ENCODE measurements around the gene RABGGTA. TPM values are rescaled to one million over a fixed set of nuclear protein-coding genes. Genes with fewer than 3 reads are reported as not detected.
"Not testable (repeated sequence)": the region's sequence is repeated elsewhere in the genome, so short reads cannot be mapped to it uniquely, and the experiment has no call there.

Gene RABGGTA
- total and polyA plus RNA-seq, 9 of the 15 experiments (the other 6 are each of a cell fraction or from before 2014, with no cell fraction given): 4.5 to 24.2 (median 15.5) TPM

GRCh38 chr14:24246765-24247212 is 24.6 kb downstream of the RABGGTA start:
- H3K36me3 ChIP-seq (ENCODE audit: control insufficient read depth, insufficient read depth, low read length): no peaks in the 10 kb centered on the region; the same call in 2 of the 3 replicates
- H3K9me3 ChIP-seq (replicated peaks; ENCODE audit: control insufficient read depth, insufficient read depth, low read depth, low read length): no peaks in the 10 kb centered on the region
- H2AFZ ChIP-seq (ENCODE audit: low read depth, low read length): no peak overlapping the region
- H4K20me1 ChIP-seq (replicated peaks; ENCODE audit: control insufficient read depth, insufficient read depth, low read length): no peaks in the 10 kb centered on the region; the same call in 1 of the 2 replicates
- ATAC-seq (no peak), DNase-seq (ENCODE audit: extremely low read depth in 1 of 4, low spot score in 3 of 4) (no peak), FAIRE-seq (no peak)
- intact Hi-C loops (cut with micrococcal nuclease) (no loop called here), in situ Hi-C loops (cut with MboI) (loop anchor here (10.0 kb wide), 1 partner anchor 188 kb away; no protein-coding TSS in a partner anchor)
- H3K4me3 ChIP-seq: no peak overlapping the region
- H3K4me2 ChIP-seq (ENCODE audit: insufficient read depth, low read length): no peak overlapping the region
- peaks cover 3% of the 10 kb centered on the region; the same call in 2 of the 3 replicates for H3K79me2 ChIP-seq (ENCODE audit: control insufficient read depth, insufficient read depth, low read length)
- BruUV-seq (replicated peaks): no TSS peak
- H3K4me1 ChIP-seq (replicated peaks in 1 of 2; ENCODE audit: control insufficient read depth in 2 of 2, insufficient read depth in 2 of 2, low read length in 2 of 2): peaks cover 9 to 10% of the 10 kb centered on the region in 2 experiments; a peak in 4 of 5 replicates
- H3K27me3 ChIP-seq (ENCODE audit: control insufficient read depth in 2 of 2, insufficient read depth in 2 of 2, low read length in 2 of 2): no peaks in the 10 kb centered on the region
- ChIA-PET POLR2A (interaction anchor here (0.9 to 1.1 kb wide), 2 partner anchors 17 to 25 kb away, joined by 3 to 5 read pairs; partner anchors contain the start of gene RABGGTA), CTCF (ENCODE audit: low intra/inter-chr PET ratio) (interaction anchor here (0.6 kb wide), 1 partner anchor 84 kb away, joined by 4 read pairs; no protein-coding TSS in a partner anchor)
- H3K27ac ChIP-seq (ENCODE audit: extremely low read depth, low read depth, low read length): no peak overlapping the region
- H3K9me1 ChIP-seq (ENCODE audit: control insufficient read depth, insufficient read depth, low read length): no peaks in the 10 kb centered on the region
- no peak overlapping the region for H3K9ac ChIP-seq (ENCODE audit: insufficient read depth in 1 of 2, low read depth in 2 of 2, low read length in 2 of 2)
- TF ChIP-seq CEBPG (CRISPR knock-in tag; IDR thresholded peaks at IDR 0.05) (no peak), CEBPG (tag; conservative IDR thresholded peaks at IDR 0.05 in 1 of 2, IDR thresholded peaks at IDR 0.05 in 1 of 2) (no peak), C11orf30 (IDR thresholded peaks at IDR 0.05; ENCODE audit: low read depth) (0 out of 2 replicates have a peak, but pooled peaks have one; percentile 24), ZNF316 (IDR thresholded peaks at IDR 0.05) (peak; percentile 25; the same call in 1 of the 2 replicates)
- no CpG with 5 or more reads among the region's 3 CpGs for WGBS (ENCODE audit: insufficient coverage, low coverage, missing lambda C conversion rate)

GRCh38 chr14:24245350-24245749 is 26.0 kb downstream of the RABGGTA start:
- intact Hi-C loops (cut with micrococcal nuclease): not testable (repeated sequence)
- POLR2A ChIA-PET: interaction anchor here (0.9 kb wide), 1 partner anchor 52 kb away, joined by 3 read pairs; no protein-coding TSS in a partner anchor

More at GRCh38 chr14:24245350-24245749, 26.0 kb downstream of the RABGGTA start:
- peaks cover 10% of the 10 kb centered on the region; the same call in 2 of the 3 replicates for H3K79me2 ChIP-seq (ENCODE audit: control insufficient read depth, insufficient read depth, low read length)
- H3K4me3 ChIP-seq; FAIRE-seq; H3K4me2 ChIP-seq (ENCODE audit: insufficient read depth, low read length); H3K9me3 ChIP-seq (replicated peaks; ENCODE audit: control insufficient read depth, insufficient read depth, low read depth, low read length); BruUV-seq (replicated peaks); H4K20me1 ChIP-seq (replicated peaks; ENCODE audit: control insufficient read depth, insufficient read depth, low read length); H2AFZ ChIP-seq (ENCODE audit: low read depth, low read length); H3K36me3 ChIP-seq (ENCODE audit: control insufficient read depth, insufficient read depth, low read length); H3K9ac ChIP-seq (ENCODE audit: insufficient read depth in 1 of 2, low read depth in 2 of 2, low read length in 2 of 2); H3K27ac ChIP-seq (ENCODE audit: extremely low read depth, low read depth, low read length); CTCF ChIA-PET (ENCODE audit: low intra/inter-chr PET ratio); DNase-seq (ENCODE audit: extremely low read depth in 1 of 4, low spot score in 3 of 4); H3K9me1 ChIP-seq (ENCODE audit: control insufficient read depth, insufficient read depth, low read length); ATAC-seq; H3K27me3 ChIP-seq (ENCODE audit: control insufficient read depth in 2 of 2, insufficient read depth in 2 of 2, low read length in 2 of 2): not testable (repeated sequence)
- in situ Hi-C loops (cut with MboI): loop anchor here (10.0 kb wide), 1 partner anchor 189 kb away; no protein-coding TSS in a partner anchor
- peaks cover 13 to 15% of the 10 kb centered on the region in 2 experiments; a peak in 4 of 5 replicates for H3K4me1 ChIP-seq (replicated peaks in 1 of 2; ENCODE audit: control insufficient read depth in 2 of 2, insufficient read depth in 2 of 2, low read length in 2 of 2)
- 70% methylated on average over 9 of the region's 11 CpGs for WGBS (ENCODE audit: insufficient coverage, low coverage, missing lambda C conversion rate)

Data from K562 (cell line).